ENCODE data around the gene PTPRN2. TPM values are rescaled to one million over a fixed set of nuclear protein-coding genes. Genes with fewer than 3 reads are reported as not detected.
"Not testable (repeated sequence)": the region's sequence is repeated elsewhere in the genome, so short reads cannot be mapped to it uniquely, and the experiment has no call there.

Gene PTPRN2
- polyA plus RNA-seq, 4 donors: 7.2 to 9.2 (median 7.5) TPM

DNA sequence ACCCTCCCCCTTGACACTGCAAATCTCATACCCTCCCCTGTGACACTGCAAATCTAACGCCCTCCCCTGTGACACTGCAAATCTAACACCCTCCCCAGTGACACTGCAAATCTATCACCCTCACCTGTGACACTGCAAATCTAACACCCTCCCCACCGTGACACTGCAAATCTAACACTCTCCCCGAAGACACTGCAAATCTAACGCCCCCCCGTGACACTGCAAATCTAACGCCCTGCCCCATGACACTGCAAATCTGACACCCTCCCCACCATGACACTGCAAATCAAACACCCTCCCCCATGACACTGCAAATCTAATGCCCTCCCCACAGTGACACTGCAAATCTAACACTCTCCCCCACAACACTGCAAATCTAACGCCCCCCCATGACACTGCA is 647.1 kb downstream of the PTPRN2 start:
- DNase-seq (ENCODE audit: low read depth in 4 of 4, low spot score in 3 of 4): no peak

DNA sequence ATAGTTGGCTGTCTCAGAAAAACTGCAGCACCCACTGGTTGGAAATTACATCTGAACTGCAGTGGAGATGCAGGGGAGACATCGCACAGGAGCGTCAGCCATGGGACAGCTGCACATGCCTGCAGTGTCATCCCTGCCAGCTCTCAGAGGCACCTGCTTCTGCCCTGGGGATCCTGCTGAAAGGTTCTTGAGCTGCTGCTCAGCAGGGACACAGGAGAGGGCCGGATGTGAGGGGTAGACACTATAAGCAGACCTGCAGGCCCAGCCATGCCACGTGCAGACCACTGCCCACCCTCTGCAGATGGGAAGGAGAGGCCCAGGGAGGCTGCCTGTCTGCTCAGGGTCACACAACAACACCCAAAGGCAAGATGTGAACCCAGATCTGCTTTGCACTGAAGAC is 649.4 kb downstream of the PTPRN2 start:
- DNase-seq (ENCODE audit: low read depth in 4 of 4, low spot score in 3 of 4): no peak

DNA sequence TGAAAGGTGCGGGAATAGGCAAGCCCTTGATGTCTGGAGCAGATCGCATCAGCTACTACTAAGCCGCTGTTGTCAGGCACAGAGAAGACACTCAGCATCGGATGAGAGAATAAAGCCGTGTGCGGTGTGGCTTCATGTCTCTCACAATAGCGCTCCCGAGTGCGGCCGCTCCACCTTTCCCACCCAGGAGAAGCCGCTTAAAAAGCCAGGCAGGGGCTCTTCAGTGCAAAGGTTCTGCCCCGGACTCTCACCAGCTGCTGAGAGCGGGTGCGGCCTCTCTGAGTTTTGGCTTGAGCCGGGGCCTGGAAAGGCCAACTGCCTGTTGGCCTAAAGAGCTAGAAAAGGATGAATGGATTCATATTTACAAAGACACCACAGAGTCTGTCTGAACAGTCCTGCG is 650.2 kb downstream of the PTPRN2 start:
- DNase-seq (ENCODE audit: low read depth in 4 of 4, low spot score in 3 of 4): no peak

DNA sequence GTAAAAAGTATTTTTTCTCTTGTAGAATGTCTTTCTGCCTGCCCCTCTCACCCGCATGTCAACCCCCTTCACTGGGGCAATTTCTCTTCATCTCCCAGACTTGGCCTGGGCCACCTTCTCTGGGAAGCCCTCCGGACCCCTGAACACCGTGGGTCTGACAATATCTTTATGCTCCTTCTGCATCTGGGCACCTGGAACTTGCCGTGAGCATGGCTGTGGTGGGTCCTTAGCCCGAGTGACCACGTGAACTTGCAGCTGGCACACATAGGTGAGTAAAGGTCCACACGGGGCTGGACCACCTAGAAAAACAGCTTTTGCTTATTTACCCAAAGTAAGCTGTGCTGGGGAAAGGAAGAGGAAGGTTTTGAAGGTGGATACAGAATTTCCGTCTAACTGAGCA is 650.6 kb downstream of the PTPRN2 start:
- DNase-seq (ENCODE audit: low read depth in 4 of 4, low spot score in 3 of 4): no peak

DNA sequence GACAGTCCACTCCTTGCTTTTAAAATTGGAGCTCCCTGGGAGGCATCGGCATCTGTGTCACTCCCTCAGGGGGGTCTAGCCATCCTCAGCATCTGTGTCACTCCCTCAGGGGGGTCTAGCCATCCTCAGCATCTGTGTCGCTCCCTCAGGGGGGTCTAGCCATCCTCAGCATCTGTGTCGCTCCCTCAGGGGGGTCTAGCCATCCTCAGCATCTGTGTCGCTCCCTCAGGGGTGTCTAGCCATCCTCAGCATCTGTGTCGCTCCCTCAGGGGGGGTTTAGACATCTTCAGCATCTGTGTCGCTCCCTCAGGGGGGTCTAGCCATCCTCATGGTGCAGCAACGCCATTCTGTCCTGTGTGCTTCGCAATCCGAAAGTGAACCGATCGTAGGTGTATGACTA is 651.9 kb downstream of the PTPRN2 start:
- DNase-seq (ENCODE audit: low read depth in 4 of 4, low spot score in 3 of 4): not testable (repeated sequence)

DNA sequence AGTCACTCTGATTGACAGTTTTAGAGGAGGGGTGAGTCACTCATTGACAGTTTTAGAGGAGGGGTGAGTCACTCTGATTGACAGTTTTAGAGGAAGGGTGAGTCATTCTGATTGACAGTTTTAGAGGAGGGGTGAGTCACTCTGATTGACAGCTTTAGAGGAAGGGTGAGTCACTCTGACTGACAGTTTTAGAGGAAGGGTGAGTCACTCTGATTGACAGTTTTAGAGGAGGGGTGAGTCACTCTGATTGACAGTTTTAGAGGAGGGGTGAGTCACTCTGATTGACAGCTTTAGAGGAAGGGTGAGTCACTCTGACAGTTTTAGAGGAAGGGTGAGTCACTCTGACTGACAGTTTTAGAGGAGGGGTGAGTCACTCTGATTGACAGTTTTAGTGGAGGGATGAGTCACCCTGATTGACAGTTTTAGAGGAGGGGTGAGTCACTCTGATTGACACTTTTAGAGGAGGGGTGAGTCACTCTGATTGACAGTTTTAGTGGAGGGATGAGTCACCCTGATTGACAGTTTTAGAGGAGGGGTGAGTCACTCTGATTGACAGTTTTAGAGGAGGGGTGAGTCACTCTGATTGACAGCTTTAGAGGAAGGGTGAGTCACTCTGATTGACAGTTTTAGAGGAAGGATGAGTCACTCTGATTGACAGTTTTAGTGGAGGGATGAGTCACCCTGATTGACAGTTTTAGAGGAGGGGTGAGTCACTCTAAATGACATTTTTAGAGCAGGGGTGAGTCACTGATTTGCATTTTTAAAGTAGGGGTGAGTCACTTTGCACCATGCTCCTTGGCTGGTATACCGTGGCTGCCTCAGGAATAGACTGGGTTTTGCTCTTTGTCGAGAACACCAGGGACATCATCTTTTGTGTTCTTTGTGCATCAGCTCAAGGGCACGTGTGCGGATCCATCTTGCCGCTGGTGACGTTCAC is 654.1 kb downstream of the PTPRN2 start:
- not testable (repeated sequence) for DNase-seq (ENCODE audit: low read depth in 4 of 4, low spot score in 3 of 4)

DNA sequence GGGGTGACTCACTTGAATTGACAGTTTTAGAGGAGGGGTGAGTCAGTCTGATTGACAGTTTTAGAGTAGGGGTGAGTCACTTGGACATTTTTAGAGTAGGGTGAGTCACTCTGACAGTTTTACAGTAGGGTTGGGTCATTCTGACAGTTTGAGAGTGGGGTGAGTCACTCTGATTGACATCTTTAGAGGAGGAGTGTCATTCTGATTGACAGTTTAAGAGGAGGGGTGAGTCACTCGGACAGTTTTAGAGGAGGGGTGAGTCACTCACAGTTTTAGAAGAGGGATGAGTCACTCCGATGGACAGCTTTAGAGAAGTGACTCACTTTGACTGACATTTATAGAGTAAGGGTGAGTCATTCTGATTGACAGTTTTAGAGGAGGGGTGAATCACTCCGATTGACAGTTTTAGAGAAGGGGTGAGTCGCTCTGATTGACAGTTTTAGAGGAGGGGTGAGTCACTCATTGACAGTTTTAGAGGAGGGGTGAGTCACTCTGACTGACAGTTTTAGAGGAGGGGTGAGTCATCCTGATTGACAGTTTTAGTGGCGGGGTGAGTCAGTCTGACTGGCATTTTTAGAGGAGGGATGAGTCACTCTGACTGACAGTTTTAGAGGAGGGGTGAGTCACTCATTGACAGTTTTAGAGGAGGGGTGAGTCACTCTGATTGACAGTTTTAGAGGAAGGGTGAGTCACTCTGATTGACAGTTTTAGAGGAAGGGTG is 655.0 kb downstream of the PTPRN2 start:
- no peak for DNase-seq (ENCODE audit: low read depth in 4 of 4, low spot score in 3 of 4)

DNA sequence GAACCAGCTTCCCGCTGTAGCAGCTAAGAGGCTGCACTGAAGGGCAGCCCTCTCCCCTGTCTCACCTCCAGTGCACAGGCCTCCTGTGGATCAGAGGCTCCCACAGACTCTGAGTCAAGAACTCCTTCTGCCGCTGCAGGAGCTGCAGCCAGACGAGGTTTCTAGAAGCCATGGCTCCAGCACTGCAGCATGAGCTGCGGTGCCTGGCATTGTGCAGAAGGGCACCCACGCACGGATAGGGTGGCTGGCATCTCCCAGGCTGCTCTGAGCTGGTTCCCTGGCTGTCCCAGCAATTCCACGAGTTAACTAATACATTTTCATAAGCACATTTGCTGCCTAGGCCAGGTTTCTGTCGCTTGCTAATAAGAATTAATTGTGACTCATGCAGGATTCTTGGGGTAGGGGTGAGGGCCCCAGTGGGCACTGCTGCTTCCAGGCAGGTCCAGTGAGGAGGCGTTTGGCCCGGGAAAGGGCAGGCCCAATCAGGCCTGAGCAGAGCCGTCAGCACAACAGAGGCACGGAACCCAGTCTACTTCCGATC is 656.6 kb downstream of the PTPRN2 start:
- DNase-seq (ENCODE audit: low read depth in 4 of 4, low spot score in 3 of 4): no peak

DNA sequence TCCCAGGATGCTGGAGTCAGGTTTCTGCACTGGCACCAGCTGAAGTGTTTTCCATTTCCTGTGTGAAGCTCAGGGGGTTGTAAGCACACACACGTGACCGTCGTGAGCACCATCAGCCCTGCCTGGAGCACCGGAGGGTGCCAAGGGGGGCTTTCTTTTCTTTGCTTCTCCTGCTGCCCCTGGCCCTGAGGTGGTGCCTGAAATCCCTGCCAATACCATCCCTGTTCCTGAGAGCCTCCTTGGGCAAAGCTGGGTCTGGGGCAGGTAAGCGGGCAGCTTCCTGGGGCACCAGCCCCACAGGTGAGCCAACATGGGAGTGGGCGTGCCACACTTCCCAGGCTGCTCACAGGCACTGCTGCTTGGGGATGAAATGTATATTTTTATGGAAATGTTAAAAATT is 657.2 kb downstream of the PTPRN2 start:
- DNase-seq (ENCODE audit: low read depth in 4 of 4, low spot score in 3 of 4): no peak

DNA sequence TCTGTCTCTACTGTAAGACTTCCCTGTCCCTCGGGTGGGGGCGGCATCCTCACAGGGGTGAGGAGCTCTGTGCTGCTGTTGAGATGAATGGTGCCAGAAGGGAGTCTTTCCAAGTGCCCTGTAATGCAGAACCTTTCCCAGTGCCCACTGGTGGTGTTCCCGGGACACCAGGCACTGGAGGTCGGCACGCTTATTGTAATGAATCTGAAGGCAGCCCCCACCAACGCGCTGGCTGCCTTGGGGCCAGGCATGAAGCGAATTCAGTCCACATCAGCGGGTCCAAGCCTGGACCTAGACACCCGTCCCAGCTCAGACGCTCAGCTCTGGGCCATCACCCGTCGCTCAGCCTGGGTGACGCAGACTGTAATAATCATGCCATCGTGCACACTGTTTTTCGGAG is 658.0 kb downstream of the PTPRN2 start:
- no peak for DNase-seq (ENCODE audit: low read depth in 4 of 4, low spot score in 3 of 4)

DNA sequence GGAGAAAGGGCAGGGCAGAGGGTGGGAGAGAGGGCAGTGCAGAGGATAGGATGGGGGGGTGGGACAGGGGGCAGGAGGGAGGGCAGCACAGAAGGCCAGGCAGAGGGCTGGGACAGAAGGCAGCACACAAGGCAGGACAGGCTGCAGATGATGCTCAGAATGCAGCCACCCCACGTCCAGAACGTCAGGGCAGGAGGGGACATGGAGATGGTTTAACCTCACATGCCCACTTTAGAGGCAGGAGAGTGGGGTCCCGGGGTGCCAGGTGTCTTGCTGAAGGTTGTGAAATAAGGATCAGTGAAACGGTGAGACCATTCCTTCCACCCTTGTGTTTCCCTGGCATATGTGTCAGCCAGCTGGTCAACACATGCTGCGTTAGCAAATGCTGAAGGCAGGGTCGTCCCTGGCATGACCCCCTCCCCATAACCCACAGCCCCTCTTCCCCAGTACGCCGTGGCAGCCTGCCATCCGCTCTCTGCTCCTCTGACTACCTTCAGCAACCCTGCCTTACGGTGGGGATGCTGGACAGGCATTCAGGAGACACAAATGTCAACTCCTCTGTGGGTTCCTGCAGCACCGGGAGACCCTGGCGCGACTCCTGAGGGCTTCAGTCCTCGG is 658.7 kb downstream of the PTPRN2 start:
- DNase-seq (ENCODE audit: low read depth in 4 of 4, low spot score in 3 of 4): no peak

DNA sequence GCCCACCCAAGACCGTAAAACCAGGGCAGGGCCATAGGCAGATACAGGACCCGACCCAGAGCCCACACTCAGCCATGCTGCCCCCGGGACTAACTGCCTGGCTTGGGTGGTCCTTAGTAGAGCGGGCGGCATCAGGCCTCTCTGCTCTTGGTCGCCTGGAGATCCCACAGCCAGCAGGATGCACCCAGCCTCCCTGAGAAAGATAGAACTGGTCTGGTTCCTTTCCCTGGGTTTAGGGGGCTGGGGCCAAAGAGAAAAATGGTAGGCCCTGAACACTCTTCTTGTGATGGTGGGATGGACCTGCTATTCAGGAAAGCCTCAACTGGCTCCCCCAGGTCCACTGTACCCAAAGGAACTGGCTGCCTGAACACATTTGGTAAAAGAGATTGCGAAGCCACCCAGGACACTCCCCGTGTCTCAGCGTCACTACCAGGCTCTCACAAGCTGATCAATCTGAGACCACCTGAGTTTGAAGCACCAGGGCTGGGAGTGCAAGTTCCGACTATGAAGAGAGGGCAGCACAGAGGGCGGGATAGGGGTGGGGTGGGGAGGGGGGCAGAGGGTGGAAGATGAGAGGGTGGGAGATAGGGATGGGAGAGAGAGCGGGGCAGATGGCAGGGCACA is 659.3 kb downstream of the PTPRN2 start:
- no peak for DNase-seq (ENCODE audit: low read depth in 4 of 4, low spot score in 3 of 4)

DNA sequence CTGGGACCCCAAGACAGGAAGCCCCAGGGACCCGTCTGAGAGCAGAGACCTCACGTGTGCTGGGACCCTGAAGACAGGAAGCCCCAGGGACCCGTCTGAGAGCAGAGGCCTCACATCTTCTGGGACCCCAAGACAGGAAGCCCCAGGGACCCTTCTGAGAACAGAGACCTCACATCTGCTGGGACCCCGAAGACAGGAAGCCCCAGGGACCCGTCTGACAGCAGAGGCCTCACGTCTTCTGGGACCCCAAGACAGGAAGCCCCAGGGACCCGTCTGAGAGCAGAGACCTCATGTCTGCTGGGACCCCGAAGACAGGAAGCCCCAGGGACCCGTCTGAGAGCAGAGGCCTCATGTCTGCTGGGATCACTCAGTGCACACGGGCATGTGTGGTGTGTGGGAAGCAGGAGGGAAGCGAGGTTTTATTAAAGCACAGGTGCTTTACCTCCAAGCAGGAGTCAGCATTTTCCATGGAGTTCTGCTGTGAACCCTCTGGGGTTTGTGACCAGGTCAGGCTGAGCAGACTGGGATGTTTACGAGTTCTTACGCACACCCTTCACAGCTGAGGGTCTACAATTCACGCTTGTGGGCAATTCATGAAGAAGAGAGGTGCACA is 660.2 kb downstream of the PTPRN2 start:
- no peak for DNase-seq (ENCODE audit: low read depth in 4 of 4, low spot score in 3 of 4)

DNA sequence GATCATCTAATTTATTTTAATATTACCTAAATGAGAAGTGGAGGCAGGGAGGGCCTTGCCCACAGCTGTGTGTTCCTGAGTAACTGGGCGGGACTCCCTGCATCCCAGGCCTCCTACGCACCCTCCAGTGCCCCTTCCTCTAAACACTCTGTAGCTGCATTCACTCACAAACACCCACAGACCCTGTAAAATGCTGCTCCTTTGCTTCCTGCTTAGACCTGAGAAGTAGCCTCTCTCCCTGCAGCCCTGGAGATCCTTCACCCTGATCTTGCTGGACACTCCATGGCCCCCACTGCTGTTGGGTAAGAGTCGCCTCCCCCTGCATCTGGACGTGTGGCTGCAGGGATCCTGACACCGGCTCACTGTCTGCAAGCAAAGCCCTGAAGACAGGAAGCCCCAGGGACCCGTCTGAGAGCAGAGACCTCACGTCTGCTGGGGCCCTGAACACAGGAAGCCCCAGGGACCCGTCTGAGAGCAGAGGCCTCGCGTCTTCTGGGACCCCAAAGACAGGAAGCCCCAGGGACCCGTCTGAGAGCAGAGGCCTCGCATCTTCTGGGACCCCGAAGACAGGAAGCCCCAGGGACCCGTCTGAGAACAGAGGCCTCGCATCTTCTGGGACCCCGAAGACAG is 661.0 kb downstream of the PTPRN2 start:
- no peak for DNase-seq (ENCODE audit: low read depth in 4 of 4, low spot score in 3 of 4)

DNA sequence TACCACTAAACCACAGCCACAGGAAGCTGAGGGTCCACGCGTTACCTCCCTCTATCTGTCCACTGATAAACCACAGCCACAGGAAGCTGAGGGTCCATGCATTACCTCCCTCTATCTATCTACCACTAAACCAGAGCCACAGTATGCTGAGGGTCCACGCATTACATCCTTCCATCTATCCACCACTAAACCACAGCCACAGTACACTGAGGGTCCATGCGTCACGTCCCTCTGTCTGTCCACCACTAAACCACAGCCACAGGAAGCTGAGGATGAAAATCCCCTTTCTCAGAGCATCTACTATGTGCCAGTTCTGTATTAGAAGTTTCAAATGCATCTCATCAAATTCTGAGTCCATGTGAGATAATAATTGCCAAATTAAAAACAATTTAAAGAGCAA is 661.5 kb downstream of the PTPRN2 start:
- DNase-seq (ENCODE audit: low read depth in 4 of 4, low spot score in 3 of 4): no peak

DNA sequence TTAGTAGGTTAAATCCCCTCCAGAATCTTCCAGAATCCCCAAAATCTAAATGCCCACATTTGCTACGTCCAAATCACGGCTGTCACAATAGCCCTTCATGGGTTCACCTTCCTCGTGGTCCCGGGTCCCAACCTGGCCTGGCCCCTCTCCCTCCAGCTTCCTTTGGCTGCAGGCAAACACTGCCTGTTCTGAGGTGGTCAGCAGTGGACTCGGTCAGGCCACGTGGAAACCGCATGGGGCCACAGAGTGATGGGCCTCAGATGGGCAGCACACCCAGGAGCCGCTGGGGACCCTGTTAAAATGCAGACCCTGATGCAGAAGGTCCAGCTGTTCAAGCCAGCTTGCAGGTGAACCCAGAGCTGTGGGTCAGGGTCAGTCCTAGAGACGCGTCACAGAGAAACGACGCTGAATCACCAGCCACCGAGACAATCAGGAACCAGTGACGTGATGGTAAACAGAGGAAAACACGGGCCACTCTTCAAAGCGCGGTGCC is 662.2 kb downstream of the PTPRN2 start:
- no peak for DNase-seq (ENCODE audit: low read depth in 4 of 4, low spot score in 3 of 4)

DNA sequence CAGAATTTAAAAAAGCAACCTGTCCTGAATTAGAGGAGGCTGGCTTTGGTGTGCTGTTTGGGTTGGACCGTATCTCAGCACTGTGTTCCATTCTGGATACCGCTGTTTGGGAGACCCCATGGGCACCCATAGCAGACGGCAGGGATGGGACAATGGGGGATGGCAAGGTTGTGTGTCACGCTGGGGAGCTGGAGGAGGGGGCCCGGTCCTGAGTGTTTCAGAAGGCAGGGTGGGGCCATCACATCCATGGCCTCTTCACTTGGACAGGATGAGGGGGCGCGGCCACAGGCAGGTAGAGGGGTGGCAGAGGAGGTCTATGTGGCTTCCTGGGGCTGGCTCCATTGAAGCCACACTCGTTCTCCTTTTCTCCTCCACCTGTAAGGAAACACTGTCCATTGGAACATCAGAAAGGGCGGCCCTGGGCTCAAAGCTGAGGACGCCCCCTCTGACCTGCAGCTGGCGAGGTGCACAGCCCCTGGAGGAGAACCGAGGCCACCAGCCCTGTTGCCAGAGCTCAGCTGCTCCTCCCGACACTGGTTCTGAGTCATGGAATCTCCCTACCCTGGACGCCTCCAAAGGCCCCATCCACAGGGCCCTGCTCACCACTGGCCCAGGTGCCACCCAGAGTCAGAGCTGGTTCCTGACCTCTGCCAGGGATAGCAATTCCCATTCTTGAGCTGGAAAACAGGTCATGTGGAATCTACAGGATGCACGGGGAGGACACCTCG is 663.6 kb downstream of the PTPRN2 start:
- DNase-seq (ENCODE audit: low read depth in 4 of 4, low spot score in 3 of 4): no peak

DNA sequence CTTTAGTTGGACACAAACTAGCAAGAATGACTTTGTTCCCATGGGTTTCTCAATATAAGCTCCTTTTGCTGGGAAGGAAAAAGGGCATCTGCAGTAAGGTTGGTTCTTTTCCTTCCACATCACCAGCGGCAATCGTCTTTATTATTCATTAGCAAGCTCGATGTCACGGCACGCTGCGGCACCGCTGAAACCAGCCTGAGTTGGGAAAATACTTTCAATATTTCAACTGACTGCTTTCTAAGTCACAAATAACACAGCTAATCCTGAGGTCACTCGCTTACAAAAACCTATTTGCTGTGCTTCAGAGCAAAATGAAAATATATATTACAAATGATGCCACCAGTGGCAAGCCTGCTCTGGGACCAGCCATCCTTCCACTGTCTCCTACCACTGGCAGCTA is 665.0 kb downstream of the PTPRN2 start:
- no peak for DNase-seq (ENCODE audit: low read depth in 4 of 4, low spot score in 3 of 4)

Data from left renal pelvis (tissue), 4 donors.